Kidney (tissue), 14 donors: ENCODE results near the gene NUP188. TPM values are rescaled to one million over a fixed set of nuclear protein-coding genes. Genes with fewer than 3 reads are reported as not detected.
"Not testable (repeated sequence)": the region's sequence is repeated elsewhere in the genome, so short reads cannot be mapped to it uniquely, and the experiment has no call there.

Experiments
- DNase-seq, 5 donors: peaks; one replicate each; pipeline ENCODE4 v3.0.0-alpha.2; 2013 to 2020
- FAIRE-seq: peaks from 2 replicates; lab custom pipeline; 2012; peaks lifted over from hg19 to GRCh38; lab: Jason Lieb, UNC
- H3K27ac ChIP-seq, 2 donors: one replicate each; pipeline ENCODE4 v1.7.0; 2013; ENCODE audit warnings: low read depth in 2 of 2, low read length in 2 of 2, inconsistent platforms in 1 of 2
- H3K27me3 ChIP-seq: one replicate; pipeline ENCODE4 v1.7.1; 2013; ENCODE audit warnings: low read length, inconsistent platforms; ENCODE audit not compliant: control insufficient read depth, insufficient read depth
- H3K36me3 ChIP-seq, 3 donors: one replicate each; pipeline versions ENCODE4 v1.7.0 to v1.7.1; 2013; ENCODE audit warnings: low read length in 3 of 3, control low read depth in 1 of 3, inconsistent platforms in 1 of 3; ENCODE audit not compliant: insufficient read depth in 3 of 3, control insufficient read depth in 2 of 3
- H3K4me1 ChIP-seq, 3 donors: one replicate each; pipeline versions ENCODE4 v1.7.0 to v1.7.1; 2013; ENCODE audit warnings: low read length in 3 of 3, inconsistent platforms in 1 of 3, low read depth in 1 of 3; ENCODE audit not compliant: control insufficient read depth in 2 of 3, insufficient read depth in 2 of 3
- H3K4me3 ChIP-seq, 3 donors: one replicate each; pipeline versions ENCODE4 v1.7.0 to v1.8.1; 2013; ENCODE audit warnings: low read length in 3 of 3, control low read depth in 1 of 3, inconsistent platforms in 1 of 3
- H3K9ac ChIP-seq, 3 donors: one replicate each; pipeline versions ENCODE4 v1.7.0 to v1.7.1; 2013; ENCODE audit warnings: low read length in 3 of 3, control low read depth in 1 of 3, inconsistent platforms in 1 of 3
- H3K9me3 ChIP-seq, 3 donors: one replicate each; pipeline versions ENCODE4 v1.7.0 to v1.7.1; 2013; ENCODE audit warnings: low read length in 3 of 3, control low read depth in 1 of 3, inconsistent platforms in 1 of 3; ENCODE audit not compliant: control insufficient read depth in 2 of 3, insufficient read depth in 1 of 3
- intact Hi-C: fragments of 100-400 bp; cut with DNase I; formaldehyde crosslinking; loops from one replicate; pipeline ENCODE4 v1.11.1; 2022
- polyA plus RNA-seq: library from polyadenylated mRNA; stranded (reverse); fragments of 350-450 nt; fragmentation: Illumina TruSeq; extraction: RNeasy Lipid Tissue Mini Kit (QIAGEN cat#74804); gene quantifications from one replicate; pipeline ENCODE4 v1.2.3, GENCODE V29; 2014; ENCODE audit warnings: low read depth, low replicate concordance; ENCODE audit not compliant: insufficient read depth
- total RNA-seq: library from RNA; stranded (reverse); fragmentation: NEBNext Ultra II Directional; extraction: Animal tissue kit (Norgen Biotek cat#: 25700); gene quantifications from one replicate; pipeline ENCODE4 v1.2.1, GENCODE V29; 2021
- TF ChIP-seq, protein P1 (sequence below): IDR thresholded peaks from 3 replicates; pipeline ENCODE4 v1.5.1; 2012; ENCODE audit warnings: mild to moderate bottlenecking, moderate library complexity, borderline replicate concordance; ENCODE audit not compliant: insufficient read depth; ENCODE audit errors: extremely low read depth
- donor health status: control.
- donor health status: control.
- donor health status: control.
- donor health status: control.
- donor health status: control.
- donor health status: DM: yes; HTN: yes; CAD: no.
- donor health status: Normal renal cell carcinoma (clear cell type).

The NUP188 gene
- total and polyA plus RNA-seq, 2 donors from 2014 or later: 6.4 to 27.9 TPM

DNA sequence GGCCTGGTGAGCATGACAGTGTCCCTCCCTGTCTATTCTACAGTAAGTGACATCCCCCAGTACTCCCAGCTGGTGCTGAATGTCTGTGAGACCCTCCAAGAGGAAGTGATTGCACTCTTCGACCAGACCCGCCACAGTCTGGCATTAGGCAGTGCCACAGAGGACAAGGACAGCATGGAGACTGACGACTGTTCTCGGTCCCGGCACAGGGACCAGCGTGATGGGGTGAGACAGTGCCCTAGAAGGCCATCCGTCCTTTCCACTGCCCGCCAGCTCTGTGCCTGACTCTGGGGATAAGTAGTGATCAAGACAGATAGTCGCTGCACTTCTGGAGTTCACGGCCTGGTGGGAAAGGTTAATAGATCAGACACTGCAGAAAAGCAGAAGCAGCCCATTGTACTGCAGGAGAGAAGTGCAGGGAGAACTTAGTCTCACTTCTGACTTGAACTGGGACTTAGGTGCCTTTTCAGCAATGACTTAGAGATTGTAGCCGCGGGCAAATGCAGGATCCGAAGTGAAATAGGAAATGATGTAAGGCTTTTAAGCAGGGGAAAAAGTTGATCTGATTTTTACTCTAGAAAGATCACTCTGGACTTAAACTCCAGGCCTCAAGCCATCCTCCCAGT, 52.2 kb downstream of the NUP188 start:
- Histone ChIP-seq H3K9ac (no peak overlapping the region), H3K4me1 (no peaks in the 10 kb centered on the region), H3K9me3 (no peaks in the 10 kb centered on the region), H3K27me3 (no peaks in the 10 kb centered on the region), H3K36me3 (peaks cover 11 to 55% (median 43%) of the 10 kb centered on the region in 3 donors), H3K27ac (no peak overlapping the region), H3K4me3 (no peak overlapping the region)
- intact Hi-C loops: no loop called here
- no peak for FAIRE-seq
- TF ChIP-seq, protein P1, sequence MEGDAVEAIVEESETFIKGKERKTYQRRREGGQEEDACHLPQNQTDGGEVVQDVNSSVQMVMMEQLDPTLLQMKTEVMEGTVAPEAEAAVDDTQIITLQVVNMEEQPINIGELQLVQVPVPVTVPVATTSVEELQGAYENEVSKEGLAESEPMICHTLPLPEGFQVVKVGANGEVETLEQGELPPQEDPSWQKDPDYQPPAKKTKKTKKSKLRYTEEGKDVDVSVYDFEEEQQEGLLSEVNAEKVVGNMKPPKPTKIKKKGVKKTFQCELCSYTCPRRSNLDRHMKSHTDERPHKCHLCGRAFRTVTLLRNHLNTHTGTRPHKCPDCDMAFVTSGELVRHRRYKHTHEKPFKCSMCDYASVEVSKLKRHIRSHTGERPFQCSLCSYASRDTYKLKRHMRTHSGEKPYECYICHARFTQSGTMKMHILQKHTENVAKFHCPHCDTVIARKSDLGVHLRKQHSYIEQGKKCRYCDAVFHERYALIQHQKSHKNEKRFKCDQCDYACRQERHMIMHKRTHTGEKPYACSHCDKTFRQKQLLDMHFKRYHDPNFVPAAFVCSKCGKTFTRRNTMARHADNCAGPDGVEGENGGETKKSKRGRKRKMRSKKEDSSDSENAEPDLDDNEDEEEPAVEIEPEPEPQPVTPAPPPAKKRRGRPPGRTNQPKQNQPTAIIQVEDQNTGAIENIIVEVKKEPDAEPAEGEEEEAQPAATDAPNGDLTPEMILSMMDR: no peak
- peak in 1 of 5 donors; percentile 56 for DNase-seq

DNA sequence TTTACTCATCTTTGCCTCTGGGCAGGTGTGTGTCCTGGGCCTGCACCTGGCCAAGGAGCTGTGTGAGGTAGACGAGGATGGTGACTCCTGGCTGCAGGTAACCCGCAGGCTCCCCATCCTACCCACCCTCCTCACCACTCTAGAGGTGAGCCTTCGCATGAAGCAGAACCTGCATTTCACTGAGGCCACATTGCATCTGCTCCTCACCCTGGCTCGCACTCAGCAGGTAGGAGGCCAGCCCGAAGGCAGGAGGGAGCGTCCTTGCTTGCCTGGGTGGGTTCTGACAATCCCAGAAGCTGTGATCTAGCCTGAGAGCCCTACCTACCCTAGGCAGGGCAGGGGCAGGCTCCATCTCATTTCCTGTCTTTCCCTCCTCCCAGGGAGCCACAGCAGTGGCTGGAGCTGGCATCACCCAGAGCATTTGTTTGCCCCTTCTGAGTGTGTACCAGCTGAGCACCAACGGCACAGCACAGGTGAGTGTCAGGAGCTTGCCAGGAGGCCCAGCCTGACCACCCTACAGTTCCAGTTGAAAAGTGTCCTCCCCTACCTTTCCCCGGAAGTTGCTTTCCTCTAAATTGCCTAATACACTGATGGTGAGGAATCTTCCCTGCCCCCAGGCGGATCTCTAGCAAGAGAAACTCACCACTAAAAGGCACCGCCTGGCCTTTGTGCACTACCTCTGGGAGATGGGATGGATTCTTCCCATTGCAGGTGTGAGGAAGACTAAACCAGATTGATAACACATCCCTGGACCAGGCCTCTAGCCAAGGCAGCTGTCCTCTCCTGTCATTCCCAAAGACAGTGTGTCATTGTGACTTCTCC, 54.2 kb downstream of the NUP188 start:
- no peak for FAIRE-seq
- Histone ChIP-seq H3K9me3 (no peaks in the 10 kb centered on the region), H3K4me1 (no peaks in the 10 kb centered on the region), H3K4me3 (no peak overlapping the region), H3K9ac (no peak overlapping the region), H3K27ac (no peak overlapping the region), H3K36me3 (peaks cover 5 to 57% (median 36%) of the 10 kb centered on the region in 3 donors), H3K27me3 (no peaks in the 10 kb centered on the region)
- intact Hi-C loops: no loop called here
- TF ChIP-seq, protein P1: no peak
- peak in 1 of 5 donors; percentile 32 for DNase-seq

DNA sequence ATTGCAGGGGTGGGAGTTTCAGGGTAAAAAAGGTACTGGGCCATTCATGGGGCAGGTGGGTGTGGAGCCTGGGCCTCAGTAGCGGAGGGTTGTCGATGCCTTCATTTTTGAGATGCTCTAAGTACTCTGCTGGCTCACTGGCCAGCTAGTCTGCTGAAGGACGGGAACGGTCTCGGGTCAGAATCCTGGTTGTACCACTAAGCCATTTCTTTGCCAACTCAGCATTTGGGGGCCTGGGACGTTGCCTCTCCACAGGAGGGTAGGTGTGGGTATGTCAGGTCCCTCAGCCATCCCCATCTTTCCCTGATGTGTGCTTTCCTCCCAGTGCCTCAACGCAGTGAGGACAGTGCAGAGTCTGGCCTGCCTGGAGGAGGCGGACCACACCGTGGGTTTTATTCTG, 55.5 kb downstream of the NUP188 start:
- H3K4me1 ChIP-seq: no peaks in the 10 kb centered on the region
- TF ChIP-seq, protein P1: no peak
- no peak for DNase-seq
- intact Hi-C loops: no loop called here
- peaks cover 3 to 56% (median 31%) of the 10 kb centered on the region in 3 donors for H3K36me3 ChIP-seq
- H3K4me3 ChIP-seq: no peak overlapping the region
- H3K9ac ChIP-seq: no peak overlapping the region
- H3K27ac ChIP-seq: no peak overlapping the region
- H3K9me3 ChIP-seq: no peaks in the 10 kb centered on the region
- FAIRE-seq: no peak
- no peaks in the 10 kb centered on the region for H3K27me3 ChIP-seq

DNA sequence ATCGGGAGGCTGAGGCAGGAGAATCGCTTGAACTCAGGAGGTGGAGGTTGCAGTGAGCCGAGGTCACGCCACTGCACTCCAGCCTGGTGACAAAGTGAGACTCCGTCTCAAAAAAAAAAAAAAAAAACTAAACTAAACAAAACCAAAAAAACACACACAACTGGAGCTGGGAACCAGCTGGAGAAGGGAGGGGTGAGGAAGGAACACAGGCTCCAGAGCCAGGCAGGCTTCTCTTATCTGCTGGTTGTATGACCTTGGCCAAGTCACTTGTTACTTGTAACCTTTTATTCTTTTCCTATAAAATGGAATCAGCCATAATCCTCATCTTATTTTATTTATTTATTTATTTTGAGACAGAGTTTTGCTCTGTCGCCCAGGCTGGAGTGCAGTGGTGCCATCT, 56.7 kb downstream of the NUP188 start:
- peaks cover 3 to 47% (median 23%) of the 10 kb centered on the region in 3 donors for H3K36me3 ChIP-seq
- intact Hi-C loops, H3K9ac ChIP-seq: not testable (repeated sequence)

More for the DNA sequence above, 56.7 kb downstream of the NUP188 start:
- not testable (repeated sequence) for H3K27ac ChIP-seq, H3K4me3 ChIP-seq, FAIRE-seq, H3K9me3 ChIP-seq, H3K4me1 ChIP-seq, H3K27me3 ChIP-seq
- DNase-seq: peak in 2 of 5 donors; percentile 12 to 15
